Breast epithelium (tissue), 4 donors: ENCODE data around the gene HMCN2. TPM values are rescaled to one million over a fixed set of nuclear protein-coding genes. Genes with fewer than 3 reads are reported as not detected.

Experiments used
- DNase-seq, 2 donors: peaks; one replicate each; pipeline ENCODE4 v3.0.0-alpha.2; 2019; ENCODE audit warnings: low spot score in 2 of 2
- H3K27ac ChIP-seq, 2 donors: fragments of 200-600 bp; sonication (generic) in 1 of 2; one replicate each; pipeline ENCODE4 v1.5.1; 2016 to 2019; ENCODE audit warnings: mild to moderate bottlenecking in 1 of 2
- H3K27me3 ChIP-seq, 2 donors: fragments of 200-600 bp; sonication (generic) in 1 of 2; one replicate each; pipeline versions ENCODE4 v1.5.1 to v1.6.0; 2017 to 2019; ENCODE audit warnings: control low read depth in 1 of 2, mild to moderate bottlenecking in 1 of 2
- H3K36me3 ChIP-seq: fragments of 200-600 bp; one replicate; pipeline ENCODE4 v1.5.1; 2019
- H3K4me1 ChIP-seq, 2 donors: fragments of 200-600 bp; sonication (generic); one replicate each; pipeline ENCODE4 v1.5.1; 2016 to 2019; ENCODE audit warnings: control low read depth in 1 of 2
- H3K4me3 ChIP-seq, 3 donors: fragments of 200-600 bp; sonication (generic); 1 replicate in 2 of 3; 2 replicates in 1 of 3; pipeline ENCODE4 v1.5.1; 2016 to 2019; ENCODE audit warnings: mild to moderate bottlenecking in 3 of 3, moderate library complexity in 2 of 3
- H3K9me3 ChIP-seq, 2 donors: fragments of 200-600 bp; sonication (generic) in 1 of 2; one replicate each; pipeline ENCODE4 v1.5.1; 2016 to 2019; ENCODE audit warnings: control low read depth in 1 of 2
- POLR2A ChIP-seq: fragments of 450-650 bp; IDR thresholded peaks from one replicate; pipeline ENCODE4 v1.6.1; 2016; ENCODE audit warnings: antibody characterized with exemption, mild to moderate bottlenecking, moderate library complexity
- POLR2AphosphoS5 ChIP-seq, 3 donors: sonication (generic); formaldehyde crosslinking; IDR thresholded peaks; one replicate each; pipeline ENCODE4 v1.6.1; 2017; ENCODE audit warnings: antibody characterized with exemption in 3 of 3
- intact Hi-C: fragments of 100-400 bp; cut with DNase I; formaldehyde crosslinking; loops from one replicate; pipeline ENCODE4 v1.15.1; 2023; ENCODE audit warnings: low total_unique reads
- total RNA-seq, 3 donors: library from RNA; depleted of rRNA; stranded (reverse); fragments of >200 nt; gene quantifications; one replicate each; pipeline ENCODE4 v1.1.0, GENCODE V29; 2016
- TF ChIP-seq, protein P1 (sequence below), 3 donors: fragments of 450-650 bp; IDR thresholded peaks; one replicate each; pipeline ENCODE4 v1.5.1; 2016 to 2017; ENCODE audit warnings: antibody characterized with exemption in 3 of 3, mild to moderate bottlenecking in 3 of 3, moderate library complexity in 3 of 3

The HMCN2 gene
- total RNA-seq, 3 donors from 2014 or later = 0.29 to 3.8 (median 0.98) TPM

DNA sequence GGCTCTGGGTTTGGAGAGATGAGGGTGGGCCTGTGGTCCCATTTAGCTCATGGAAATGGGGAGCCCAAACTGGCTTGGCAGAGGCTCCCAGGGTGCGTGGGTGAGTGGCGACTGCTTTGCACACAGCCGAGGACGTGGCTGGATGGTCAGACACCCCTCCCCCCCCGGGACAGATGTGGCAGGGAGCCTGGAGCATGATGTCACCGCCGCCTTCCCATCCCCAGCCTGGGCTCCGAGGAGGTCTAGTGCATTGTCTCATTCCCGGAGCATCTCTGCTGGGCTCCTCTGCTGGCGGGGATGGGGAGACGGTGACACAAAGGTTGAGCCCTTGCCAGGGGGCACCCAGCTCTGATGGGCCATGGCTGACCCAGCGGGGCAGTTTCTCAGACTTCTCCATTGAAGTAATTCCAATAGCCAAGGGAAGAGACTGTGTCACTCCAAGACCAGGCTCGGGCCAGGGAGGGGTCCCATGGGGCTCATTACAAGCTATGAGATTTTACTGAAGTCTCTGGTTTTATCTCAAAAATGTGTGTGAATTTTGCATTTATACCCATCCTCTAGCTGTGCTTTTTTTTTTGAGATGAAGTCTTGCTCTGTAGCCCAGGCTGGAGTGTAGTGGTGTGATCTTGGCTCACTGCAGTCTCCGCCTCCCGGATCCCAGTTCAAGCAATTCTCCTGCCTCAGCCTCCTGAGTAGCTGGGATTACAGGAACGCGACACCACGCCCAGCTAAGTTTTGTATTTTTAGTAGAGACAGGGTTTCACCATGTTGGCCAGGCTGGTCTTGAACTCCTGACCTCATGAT lies 36.1 kb downstream of the HMCN2 start:
- intact Hi-C loops = no loop called here

DNA sequence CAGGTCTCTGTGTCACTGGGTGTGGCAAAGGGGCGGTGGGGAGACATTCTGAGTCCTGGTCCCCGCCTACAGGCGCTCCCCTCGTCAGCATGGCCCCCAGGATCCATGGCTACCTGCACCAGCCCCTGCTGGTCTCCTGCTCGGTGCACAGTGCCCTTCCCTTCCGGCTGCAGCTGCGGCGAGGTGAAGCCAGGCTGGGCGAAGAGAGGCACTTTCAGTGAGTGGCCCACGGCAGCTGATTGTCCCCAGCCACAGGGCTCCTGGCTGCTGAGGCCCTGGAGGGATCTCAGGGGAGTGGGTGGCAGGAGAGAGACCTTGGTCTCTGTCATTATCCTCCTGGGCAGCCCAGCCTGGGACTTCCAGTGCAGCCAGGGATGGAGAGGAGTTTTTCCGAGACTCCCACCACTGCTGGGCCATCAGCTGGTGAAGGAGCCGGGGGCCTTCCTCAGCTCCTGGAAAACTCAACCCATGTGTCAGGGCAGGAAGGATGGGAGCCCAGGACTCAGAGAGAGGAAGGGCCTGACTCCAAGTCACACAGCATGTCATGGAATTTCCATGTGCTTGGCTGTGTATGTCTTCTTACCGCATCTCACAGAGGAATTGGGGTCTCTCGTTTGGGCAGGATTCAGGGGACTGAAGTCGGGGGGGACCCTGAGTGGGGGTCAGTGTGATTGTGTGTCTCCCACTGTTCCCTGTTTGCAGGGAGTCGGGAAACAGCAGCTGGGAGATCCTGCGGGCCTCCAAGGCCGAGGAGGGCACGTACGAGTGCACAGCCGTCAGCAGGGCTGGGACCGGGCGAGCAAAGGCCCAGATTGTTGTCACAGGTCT lies 37.4 kb downstream of the HMCN2 start:
- intact Hi-C loops = no loop called here
- no peak overlapping the region for H3K4me3 ChIP-seq
- peaks cover 0 to 19% of the 10 kb centered on the region in 2 donors for H3K27me3 ChIP-seq
- H3K36me3 ChIP-seq = no peaks in the 10 kb centered on the region
- H3K27ac ChIP-seq = no peak overlapping the region
- no peaks in the 10 kb centered on the region for H3K4me1 ChIP-seq
- TF ChIP-seq POLR2A = no peak
- TF ChIP-seq, protein P1, sequence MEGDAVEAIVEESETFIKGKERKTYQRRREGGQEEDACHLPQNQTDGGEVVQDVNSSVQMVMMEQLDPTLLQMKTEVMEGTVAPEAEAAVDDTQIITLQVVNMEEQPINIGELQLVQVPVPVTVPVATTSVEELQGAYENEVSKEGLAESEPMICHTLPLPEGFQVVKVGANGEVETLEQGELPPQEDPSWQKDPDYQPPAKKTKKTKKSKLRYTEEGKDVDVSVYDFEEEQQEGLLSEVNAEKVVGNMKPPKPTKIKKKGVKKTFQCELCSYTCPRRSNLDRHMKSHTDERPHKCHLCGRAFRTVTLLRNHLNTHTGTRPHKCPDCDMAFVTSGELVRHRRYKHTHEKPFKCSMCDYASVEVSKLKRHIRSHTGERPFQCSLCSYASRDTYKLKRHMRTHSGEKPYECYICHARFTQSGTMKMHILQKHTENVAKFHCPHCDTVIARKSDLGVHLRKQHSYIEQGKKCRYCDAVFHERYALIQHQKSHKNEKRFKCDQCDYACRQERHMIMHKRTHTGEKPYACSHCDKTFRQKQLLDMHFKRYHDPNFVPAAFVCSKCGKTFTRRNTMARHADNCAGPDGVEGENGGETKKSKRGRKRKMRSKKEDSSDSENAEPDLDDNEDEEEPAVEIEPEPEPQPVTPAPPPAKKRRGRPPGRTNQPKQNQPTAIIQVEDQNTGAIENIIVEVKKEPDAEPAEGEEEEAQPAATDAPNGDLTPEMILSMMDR (IDR thresholded peaks at IDR 0.05) = no peak
- no peak for TF ChIP-seq POLR2AphosphoS5 (IDR thresholded peaks at IDR 0.05)
- no peak for DNase-seq
- no peaks in the 10 kb centered on the region for H3K9me3 ChIP-seq

More for the DNA sequence above, 36.1 kb downstream of the HMCN2 start:
- peak in 1 of 3 donors; percentile 13 for TF ChIP-seq POLR2AphosphoS5 (IDR thresholded peaks at IDR 0.05)
- TF ChIP-seq, protein P1 (IDR thresholded peaks at IDR 0.05) = no peak
- H3K27me3 ChIP-seq = peaks cover 0 to 19% of the 10 kb centered on the region in 2 donors
- H3K4me3 ChIP-seq = no peak overlapping the region
- H3K36me3 ChIP-seq = no peaks in the 10 kb centered on the region
- peak overlapping the region in 1 of 2 donors; percentile 74 for H3K27ac ChIP-seq
- DNase-seq = peak in 1 of 2 donors; percentile 19
- no peaks in the 10 kb centered on the region for H3K4me1 ChIP-seq
- no peaks in the 10 kb centered on the region for H3K9me3 ChIP-seq

DNA sequence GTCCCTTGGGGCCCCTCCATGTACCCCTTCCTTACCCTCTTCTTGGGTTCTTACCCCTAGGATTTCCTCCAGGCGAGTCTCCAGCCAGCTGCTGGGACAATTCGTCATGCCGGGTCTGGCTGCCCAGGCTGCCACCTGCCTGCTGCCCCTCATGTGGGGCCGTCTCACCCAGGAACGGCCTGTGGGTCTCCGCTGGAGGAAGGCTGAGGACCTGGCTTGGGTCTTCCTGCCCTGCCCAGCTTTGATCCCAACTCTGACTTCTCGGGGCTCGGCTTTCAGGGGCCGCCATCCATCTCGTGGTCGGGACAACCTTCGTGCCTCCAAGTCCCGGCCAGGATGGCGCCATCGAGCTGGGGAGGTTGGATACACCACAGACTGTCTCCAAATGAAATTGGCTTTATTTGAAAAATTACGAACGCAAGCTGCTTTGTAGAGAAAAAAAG lies 38.1 kb downstream of the HMCN2 start:
- TF ChIP-seq POLR2A (no peak), POLR2AphosphoS5 (IDR thresholded peaks at IDR 0.05) (no peak)
- TF ChIP-seq, protein P1 (IDR thresholded peaks at IDR 0.05) = no peak
- no peak overlapping the region for H3K4me3 ChIP-seq
- intact Hi-C loops = no loop called here
- H3K4me1 ChIP-seq = no peaks in the 10 kb centered on the region
- H3K27me3 ChIP-seq = peaks cover 0 to 19% of the 10 kb centered on the region in 2 donors
- no peak overlapping the region for H3K27ac ChIP-seq
- H3K36me3 ChIP-seq = no peaks in the 10 kb centered on the region
- no peak for DNase-seq
- no peaks in the 10 kb centered on the region for H3K9me3 ChIP-seq

DNA sequence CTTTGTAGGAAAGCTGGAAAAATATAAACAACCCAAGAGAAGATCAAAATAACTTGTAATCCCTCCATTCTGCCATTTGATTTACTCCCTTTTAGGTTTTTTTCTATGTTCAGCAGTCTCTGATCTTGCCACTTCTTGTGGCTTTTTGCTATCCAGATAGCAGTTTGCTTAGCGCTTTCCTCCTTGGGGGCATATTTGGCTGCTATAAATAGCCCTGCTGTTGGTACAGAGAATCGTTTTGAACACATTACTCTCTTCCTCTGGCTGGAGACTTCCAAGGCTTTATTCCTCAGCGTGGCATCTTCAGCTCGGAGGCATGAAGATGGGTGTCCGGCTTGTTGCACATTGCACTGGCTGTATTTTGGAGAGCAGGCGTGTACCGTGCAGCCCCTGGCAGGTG lies 38.6 kb downstream of the HMCN2 start:
- H3K27ac ChIP-seq = no peak overlapping the region
- DNase-seq = no peak
- H3K9me3 ChIP-seq = no peaks in the 10 kb centered on the region
- H3K4me1 ChIP-seq = no peaks in the 10 kb centered on the region
- intact Hi-C loops = no loop called here
- no peak overlapping the region for H3K4me3 ChIP-seq
- H3K27me3 ChIP-seq = peaks cover 0 to 19% of the 10 kb centered on the region in 2 donors
- no peak for TF ChIP-seq POLR2A
- TF ChIP-seq POLR2AphosphoS5 (IDR thresholded peaks at IDR 0.05) = no peak
- TF ChIP-seq, protein P1 (IDR thresholded peaks at IDR 0.05) = no peak
- H3K36me3 ChIP-seq = no peaks in the 10 kb centered on the region

DNA sequence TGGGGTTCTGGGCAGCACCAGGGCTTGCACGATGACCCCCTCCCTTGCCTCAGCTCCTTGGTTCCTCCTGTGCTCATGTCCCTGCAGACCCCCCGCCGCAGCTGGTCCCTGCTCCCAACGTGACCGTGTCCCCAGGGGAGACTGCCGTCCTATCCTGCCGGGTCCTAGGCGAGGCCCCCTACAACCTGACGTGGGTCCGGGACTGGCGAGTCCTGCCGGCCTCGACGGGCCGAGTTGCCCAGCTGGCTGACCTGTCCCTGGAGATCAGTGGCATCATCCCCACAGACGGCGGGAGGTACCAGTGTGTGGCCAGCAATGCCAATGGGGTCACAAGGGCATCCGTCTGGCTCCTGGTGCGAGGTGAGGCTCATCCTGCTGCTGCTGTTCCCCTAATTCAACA lies 39.1 kb downstream of the HMCN2 start:
- H3K4me1 ChIP-seq = no peaks in the 10 kb centered on the region
- H3K9me3 ChIP-seq = no peaks in the 10 kb centered on the region

More for the DNA sequence above, 39.1 kb downstream of the HMCN2 start:
- H3K4me3 ChIP-seq = no peak overlapping the region
- DNase-seq = no peak
- intact Hi-C loops = no loop called here
- TF ChIP-seq, protein P1 (IDR thresholded peaks at IDR 0.05) = no peak
- TF ChIP-seq POLR2A (no peak), POLR2AphosphoS5 (IDR thresholded peaks at IDR 0.05) (no peak)
- peaks cover 0 to 19% of the 10 kb centered on the region in 2 donors for H3K27me3 ChIP-seq
- H3K36me3 ChIP-seq = no peaks in the 10 kb centered on the region
- H3K27ac ChIP-seq = no peak overlapping the region
